ENCODE data around the gene ACVR1B.

ACVR1B gene

GRCh38 chr12:51914034-51914923 lies 37.2 kb upstream of the ACVR1B start:
- TF ChIP-seq SIN3A (IDR thresholded peaks at IDR 0.05; ENCODE audit: borderline replicate concordance, insufficient read depth, low read length) (no peak), TAF1 (IDR thresholded peaks at IDR 0.05; ENCODE audit: borderline replicate concordance, insufficient read depth, low read length) (no peak), FOXP2 (optimal IDR thresholded peaks at IDR 0.05; ENCODE audit: borderline replicate concordance, extremely low read depth, extremely low read length, insufficient read depth) (no peak)
- TF ChIP-seq, protein P1, sequence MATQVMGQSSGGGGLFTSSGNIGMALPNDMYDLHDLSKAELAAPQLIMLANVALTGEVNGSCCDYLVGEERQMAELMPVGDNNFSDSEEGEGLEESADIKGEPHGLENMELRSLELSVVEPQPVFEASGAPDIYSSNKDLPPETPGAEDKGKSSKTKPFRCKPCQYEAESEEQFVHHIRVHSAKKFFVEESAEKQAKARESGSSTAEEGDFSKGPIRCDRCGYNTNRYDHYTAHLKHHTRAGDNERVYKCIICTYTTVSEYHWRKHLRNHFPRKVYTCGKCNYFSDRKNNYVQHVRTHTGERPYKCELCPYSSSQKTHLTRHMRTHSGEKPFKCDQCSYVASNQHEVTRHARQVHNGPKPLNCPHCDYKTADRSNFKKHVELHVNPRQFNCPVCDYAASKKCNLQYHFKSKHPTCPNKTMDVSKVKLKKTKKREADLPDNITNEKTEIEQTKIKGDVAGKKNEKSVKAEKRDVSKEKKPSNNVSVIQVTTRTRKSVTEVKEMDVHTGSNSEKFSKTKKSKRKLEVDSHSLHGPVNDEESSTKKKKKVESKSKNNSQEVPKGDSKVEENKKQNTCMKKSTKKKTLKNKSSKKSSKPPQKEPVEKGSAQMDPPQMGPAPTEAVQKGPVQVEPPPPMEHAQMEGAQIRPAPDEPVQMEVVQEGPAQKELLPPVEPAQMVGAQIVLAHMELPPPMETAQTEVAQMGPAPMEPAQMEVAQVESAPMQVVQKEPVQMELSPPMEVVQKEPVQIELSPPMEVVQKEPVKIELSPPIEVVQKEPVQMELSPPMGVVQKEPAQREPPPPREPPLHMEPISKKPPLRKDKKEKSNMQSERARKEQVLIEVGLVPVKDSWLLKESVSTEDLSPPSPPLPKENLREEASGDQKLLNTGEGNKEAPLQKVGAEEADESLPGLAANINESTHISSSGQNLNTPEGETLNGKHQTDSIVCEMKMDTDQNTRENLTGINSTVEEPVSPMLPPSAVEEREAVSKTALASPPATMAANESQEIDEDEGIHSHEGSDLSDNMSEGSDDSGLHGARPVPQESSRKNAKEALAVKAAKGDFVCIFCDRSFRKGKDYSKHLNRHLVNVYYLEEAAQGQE (IDR thresholded peaks at IDR 0.05; ENCODE audit: insufficient read depth in 1 of 2, low read depth in 2 of 2, low read length in 2 of 2), result no peak

GRCh38 chr12:51915003-51915625 lies 36.4 kb upstream of the ACVR1B start:
- TF ChIP-seq FOXP2 (optimal IDR thresholded peaks at IDR 0.05; ENCODE audit: borderline replicate concordance, extremely low read depth, extremely low read length, insufficient read depth) (no peak), TAF1 (IDR thresholded peaks at IDR 0.05; ENCODE audit: borderline replicate concordance, insufficient read depth, low read length) (no peak), POLR2AphosphoS5 (IDR thresholded peaks at IDR 0.05; ENCODE audit: low read depth, low read length) (no peak), SIN3A (IDR thresholded peaks at IDR 0.05; ENCODE audit: borderline replicate concordance, insufficient read depth, low read length) (no peak)
- TF ChIP-seq, protein P1 (IDR thresholded peaks at IDR 0.05; ENCODE audit: insufficient read depth in 1 of 2, low read depth in 2 of 2, low read length in 2 of 2), result no peak

DNA sequence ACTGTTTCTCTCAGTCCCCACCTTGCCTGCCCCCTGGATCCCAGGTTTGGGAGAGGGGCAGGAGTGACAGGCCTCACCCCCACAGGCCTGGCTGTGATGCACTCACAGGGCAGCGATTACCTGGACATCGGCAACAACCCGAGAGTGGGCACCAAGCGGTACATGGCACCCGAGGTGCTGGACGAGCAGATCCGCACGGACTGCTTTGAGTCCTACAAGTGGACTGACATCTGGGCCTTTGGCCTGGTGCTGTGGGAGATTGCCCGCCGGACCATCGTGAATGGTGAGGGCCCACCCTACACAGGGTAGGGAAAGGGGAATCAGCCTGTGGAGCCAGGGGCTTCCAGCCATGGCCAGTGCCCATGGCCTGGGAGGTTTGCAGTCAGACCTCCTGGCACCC lies 35.5 kb upstream of the ACVR1B start:
- TF ChIP-seq SIN3A (IDR thresholded peaks at IDR 0.05; ENCODE audit: borderline replicate concordance, insufficient read depth, low read length) (no peak), FOXP2 (optimal IDR thresholded peaks at IDR 0.05; ENCODE audit: borderline replicate concordance, extremely low read depth, extremely low read length, insufficient read depth) (no peak), TAF1 (IDR thresholded peaks at IDR 0.05; ENCODE audit: borderline replicate concordance, insufficient read depth, low read length) (no peak), POLR2AphosphoS5 (IDR thresholded peaks at IDR 0.05; ENCODE audit: low read depth, low read length) (no peak)
- TF ChIP-seq, protein P1 (IDR thresholded peaks at IDR 0.05; ENCODE audit: insufficient read depth in 1 of 2, low read depth in 2 of 2, low read length in 2 of 2), result no peak

GRCh38 chr12:51917041-51917590 lies 34.4 kb upstream of the ACVR1B start:
- TF ChIP-seq FOXP2 (optimal IDR thresholded peaks at IDR 0.05; ENCODE audit: borderline replicate concordance, extremely low read depth, extremely low read length, insufficient read depth) (no peak), POLR2AphosphoS5 (IDR thresholded peaks at IDR 0.05; ENCODE audit: low read depth, low read length) (no peak), SIN3A (IDR thresholded peaks at IDR 0.05; ENCODE audit: borderline replicate concordance, insufficient read depth, low read length) (no peak), TAF1 (IDR thresholded peaks at IDR 0.05; ENCODE audit: borderline replicate concordance, insufficient read depth, low read length) (no peak)
- TF ChIP-seq, protein P1 (IDR thresholded peaks at IDR 0.05; ENCODE audit: insufficient read depth in 1 of 2, low read depth in 2 of 2, low read length in 2 of 2), result no peak

Data from PFSK-1 (cell line).